ENCODE data around the gene TTLL12.

Gene TTLL12

GRCh38 chr22:43198126-43198525 lies 11.2 kb upstream of the TTLL12 start:
- no peak for DNase-seq

GRCh38 chr22:43197271-43197941 lies 10.5 kb upstream of the TTLL12 start:
- DNase-seq: no peak

- DNase-seq: no peak
Observed at GRCh38 chr22:43191831-43192230, 4.9 kb upstream of the TTLL12 start.

GRCh38 chr22:43188829-43189545 lies 2.1 kb upstream of the TTLL12 start:
- DNase-seq: no peak

GRCh38 chr22:43187171-43188099 lies 501 bp upstream of the TTLL12 start:
- peak; percentile 94 for DNase-seq

- DNase-seq: no peak
Observed at GRCh38 chr22:43185860-43186261, 1.1 kb downstream of the TTLL12 start.

- DNase-seq: no peak
Observed at GRCh38 chr22:43183496-43184277, 3.2 kb downstream of the TTLL12 start.

- no peak for DNase-seq
Observed at GRCh38 chr22:43182726-43183125, 4.2 kb downstream of the TTLL12 start.

- DNase-seq: no peak
Observed at GRCh38 chr22:43182118-43182517, 4.8 kb downstream of the TTLL12 start.

- no peak for DNase-seq
Observed at GRCh38 chr22:43181321-43182076, 5.4 kb downstream of the TTLL12 start.

GRCh38 chr22:43180670-43181069 lies 6.3 kb downstream of the TTLL12 start:
- no peak for DNase-seq

- no peak for DNase-seq
Observed at GRCh38 chr22:43179911-43180195, 7.1 kb downstream of the TTLL12 start.

GRCh38 chr22:43179146-43179910 lies 7.6 kb downstream of the TTLL12 start:
- DNase-seq: no peak

GRCh38 chr22:43177479-43177878 lies 9.5 kb downstream of the TTLL12 start:
- DNase-seq: no peak

GRCh38 chr22:43176090-43176489 lies 10.8 kb downstream of the TTLL12 start:
- no peak for DNase-seq

- DNase-seq: no peak
Observed at GRCh38 chr22:43174941-43175531, 11.9 kb downstream of the TTLL12 start.

GRCh38 chr22:43173976-43174720 lies 12.8 kb downstream of the TTLL12 start:
- no peak for DNase-seq

- DNase-seq: no peak
Observed at GRCh38 chr22:43173566-43173965, 13.4 kb downstream of the TTLL12 start.

GRCh38 chr22:43172191-43172590 lies 14.7 kb downstream of the TTLL12 start:
- no peak for DNase-seq

- no peak for DNase-seq
Observed at GRCh38 chr22:43171607-43172006, 15.3 kb downstream of the TTLL12 start.
